NOMO-1 treated with DMSO at 0.1 percent for 48 hours (cell line): ENCODE measurements around the gene ILF2.

Experiments
- DNase-seq: peaks from one replicate; lab custom pipeline; 2025; ENCODE audit not compliant: unreplicated experiment; lab: John Stamatoyannopoulos, UW

The ILF2 gene

DNA sequence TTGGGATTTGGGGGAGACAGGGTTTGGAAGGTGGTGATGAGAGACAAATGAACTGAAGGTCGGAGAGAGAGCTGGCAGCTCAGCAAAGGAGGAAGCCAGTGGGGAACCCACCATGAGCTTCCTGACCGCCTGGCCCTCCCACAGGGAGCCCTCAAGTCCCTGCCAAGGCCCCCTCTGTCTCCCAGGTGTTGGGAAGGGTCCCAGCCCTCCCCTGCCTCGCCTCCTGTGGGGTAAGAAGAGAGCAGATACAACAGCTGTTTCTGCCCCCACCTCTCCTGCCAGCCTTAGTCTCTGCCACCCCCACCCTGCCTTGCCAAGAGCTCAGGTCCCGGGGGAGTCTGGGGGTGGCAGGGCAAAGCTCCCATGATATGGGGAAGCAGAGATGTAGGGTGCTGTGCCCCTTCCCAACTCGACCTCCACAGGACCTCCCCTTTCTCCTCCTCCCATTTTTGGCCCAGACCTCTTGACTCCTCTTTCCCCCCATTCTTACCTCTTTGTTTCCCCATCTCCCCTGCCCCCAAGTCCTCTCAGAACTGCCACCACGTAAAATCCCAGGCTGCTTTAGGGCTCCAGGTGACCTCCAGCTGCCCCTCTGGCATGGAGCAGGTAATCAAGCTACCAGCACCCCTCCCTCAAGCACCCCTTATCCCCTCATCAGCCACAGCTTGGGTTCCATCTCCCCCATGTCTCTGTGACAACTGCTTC is 42.0 kb downstream of the ILF2 start:
- no peak for DNase-seq

DNA sequence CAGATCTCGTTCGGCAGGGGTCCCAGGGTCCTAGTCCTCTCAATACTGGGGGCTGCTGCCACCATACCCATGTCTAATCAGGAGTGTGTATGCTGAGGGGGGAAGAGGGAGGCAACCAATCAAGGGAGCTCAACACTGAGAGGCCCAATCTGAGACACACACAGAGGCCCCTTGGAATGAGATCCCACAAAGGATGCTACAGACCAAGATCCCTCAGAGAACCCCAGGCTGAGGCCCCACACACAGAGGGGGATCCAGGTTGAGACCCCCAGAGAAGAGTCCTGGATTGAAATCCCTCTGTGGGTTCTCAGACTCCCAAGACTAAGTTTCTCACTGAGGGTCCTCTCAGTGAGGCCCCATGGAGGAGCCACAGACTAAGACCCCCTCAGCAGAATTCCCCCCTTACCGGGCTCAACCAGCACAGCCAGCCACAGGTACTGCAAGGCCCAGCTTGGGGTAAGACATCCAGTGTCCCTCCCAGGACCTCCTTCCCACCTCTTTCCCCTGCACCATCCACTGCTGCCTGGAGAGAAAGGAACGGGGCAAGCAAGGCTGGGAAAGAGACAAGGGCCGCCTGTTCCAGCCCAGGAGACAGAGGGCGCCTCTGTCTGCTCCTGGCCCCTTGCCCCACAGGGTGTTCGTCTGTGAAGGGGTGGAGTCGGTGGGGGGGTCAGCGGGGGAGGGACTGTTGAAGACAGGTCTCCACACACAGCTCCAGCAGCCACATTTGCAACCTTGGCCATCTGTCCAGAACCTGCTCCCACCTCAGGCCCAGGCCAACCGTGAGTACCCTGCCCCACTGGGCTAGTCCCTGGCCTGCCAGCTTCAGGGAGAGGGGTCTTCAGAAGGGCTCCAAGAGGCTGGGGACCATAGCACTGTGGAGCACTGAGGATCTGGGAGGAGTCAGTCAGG is 42.8 kb downstream of the ILF2 start, which contains the start of gene S100A1:
Gene S100A1, plus strand, starts transcription at position 720 of the 912 bp plus-strand sequence. CDS start 2,088 bp downstream, outside the sequence.
- DNase-seq, result no peak

DNA sequence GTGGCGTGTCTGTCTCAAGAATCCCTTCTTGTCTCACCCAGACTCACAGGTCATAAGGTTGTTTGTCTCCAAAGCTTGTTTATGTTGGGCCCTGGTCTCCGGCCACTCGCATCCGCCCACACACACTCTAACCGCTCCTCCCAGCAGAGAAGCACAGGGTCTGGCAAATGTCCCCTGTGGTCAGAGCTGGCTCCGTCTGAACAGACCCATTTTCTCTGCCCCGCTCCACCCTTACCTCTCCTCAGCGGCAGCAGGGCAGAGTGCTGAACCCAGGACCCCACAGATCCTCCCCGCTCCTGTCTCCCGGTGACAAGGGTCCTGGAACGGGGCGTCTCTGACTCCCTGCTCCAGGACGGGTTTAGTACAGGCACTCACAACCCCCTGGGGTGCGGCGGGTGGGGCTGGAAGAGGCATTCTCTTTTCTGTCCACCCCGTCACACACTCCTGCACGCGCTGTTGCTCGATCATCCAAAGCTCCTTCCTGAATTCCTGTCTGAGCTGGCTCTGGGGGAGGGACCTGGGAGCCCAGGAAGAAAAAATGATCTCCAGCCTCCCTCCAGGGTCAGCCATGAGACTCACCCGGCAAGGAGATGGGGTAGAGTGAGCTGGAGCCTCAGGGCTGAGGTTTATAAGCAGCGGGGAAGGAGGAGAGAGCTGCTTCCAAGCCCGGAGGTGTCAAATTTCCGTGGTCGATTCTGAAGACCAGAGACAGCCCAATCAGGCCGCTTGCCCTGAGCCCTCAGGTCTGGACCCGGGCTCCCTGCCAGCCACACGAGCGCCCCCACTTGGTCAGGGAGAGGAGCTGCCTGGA is 43.7 kb downstream of the ILF2 start, which contains the start of gene S100A13:
Gene S100A13, minus strand, starts transcription at position 602 of the 811 bp plus-strand sequence. CDS start 1,033 bp downstream, outside the sequence.
- no peak for DNase-seq

DNA sequence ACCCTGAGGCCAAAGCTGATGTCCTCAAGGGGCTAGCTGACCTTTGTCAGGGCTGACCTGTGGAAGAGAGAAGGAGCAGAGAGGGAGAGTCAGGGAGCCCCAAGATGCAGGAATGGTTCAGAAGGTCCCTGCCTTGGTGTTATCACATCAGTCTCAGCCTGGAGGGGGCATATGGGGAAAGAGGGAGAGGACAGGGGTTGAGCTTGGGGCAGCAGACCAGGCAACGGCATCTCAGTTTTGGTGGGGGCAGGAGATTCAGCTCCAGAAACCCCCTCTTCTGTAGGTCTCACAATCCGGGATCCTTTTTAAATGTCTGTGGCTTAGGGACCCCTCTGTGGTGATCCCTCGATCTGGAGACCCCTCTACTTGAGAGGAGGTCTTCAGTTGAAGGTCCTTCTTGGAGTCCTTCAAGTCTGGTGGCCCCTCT is 44.3 kb downstream of the ILF2 start:
- no peak for DNase-seq

DNA sequence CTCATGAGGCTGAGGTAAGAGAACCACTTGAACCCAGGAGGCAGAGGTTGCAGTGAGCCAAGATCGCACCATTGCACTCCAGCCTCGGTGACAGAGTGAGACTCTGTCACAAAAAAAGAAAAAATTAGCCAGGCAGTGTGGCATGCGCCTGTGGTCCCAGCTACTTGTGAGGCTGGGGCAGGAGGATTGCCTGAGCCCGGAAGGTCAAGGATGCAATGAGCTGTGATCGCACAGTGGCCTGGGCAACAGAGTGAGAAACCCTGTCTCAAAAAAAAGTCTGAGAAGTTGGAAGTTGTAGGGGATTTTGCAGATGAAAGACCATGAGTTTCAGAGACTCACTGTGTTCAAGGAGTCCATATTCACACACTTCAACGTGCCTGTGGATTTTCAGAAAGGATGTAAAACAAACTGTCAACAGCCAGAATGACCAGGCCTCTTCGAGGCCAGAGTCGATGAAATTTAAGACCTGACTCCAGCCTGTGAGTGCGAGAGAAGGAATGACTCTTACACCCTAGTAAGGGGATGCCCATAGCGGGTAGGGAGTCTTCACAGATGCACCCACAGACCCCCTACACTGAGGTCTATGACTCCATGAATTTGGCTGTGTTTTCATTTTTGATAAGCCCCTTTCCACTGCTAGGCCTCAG is 45.7 kb downstream of the ILF2 start:
- DNase-seq, result no peak

DNA sequence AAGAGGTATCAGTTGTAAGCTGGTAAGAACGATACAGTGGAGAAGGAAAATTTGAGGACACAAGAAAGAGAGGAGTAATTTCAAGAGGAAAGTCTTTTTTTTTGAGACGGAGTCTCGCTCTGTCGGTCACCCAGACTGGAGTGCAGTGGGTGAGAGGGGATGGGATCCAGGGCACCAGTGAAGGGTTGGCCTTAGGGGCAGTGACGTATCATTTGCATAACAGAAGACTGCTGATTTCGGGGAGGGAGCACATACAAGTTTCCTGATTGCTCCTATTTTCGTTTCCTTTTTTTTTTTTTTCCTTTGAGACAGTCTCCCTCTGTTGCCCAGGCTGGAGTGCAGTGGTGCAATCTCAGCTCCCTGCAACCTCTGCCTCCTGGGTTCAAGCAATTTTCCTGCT is 47.7 kb downstream of the ILF2 start:
- peak; percentile 55 for DNase-seq

DNA sequence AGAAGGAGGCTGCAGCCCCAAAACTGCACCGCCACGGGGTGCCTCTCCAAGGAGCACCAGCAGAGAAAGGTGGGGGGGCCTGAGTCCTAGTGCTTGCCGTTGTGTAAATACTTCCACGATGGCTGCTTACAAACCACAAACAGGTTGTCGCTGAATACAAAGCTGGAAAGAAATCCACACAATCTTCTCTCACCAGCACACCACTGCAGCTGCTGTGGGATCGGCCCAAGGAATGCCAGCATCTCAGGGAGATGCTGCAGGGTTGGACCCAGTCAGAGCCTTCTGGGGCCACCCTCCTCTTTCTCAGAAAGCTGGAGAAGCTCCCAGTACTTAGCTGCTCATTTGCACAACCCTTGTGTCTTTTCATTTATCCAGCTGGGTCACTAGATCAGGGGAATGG is 51.6 kb downstream of the ILF2 start:
- no peak for DNase-seq

DNA sequence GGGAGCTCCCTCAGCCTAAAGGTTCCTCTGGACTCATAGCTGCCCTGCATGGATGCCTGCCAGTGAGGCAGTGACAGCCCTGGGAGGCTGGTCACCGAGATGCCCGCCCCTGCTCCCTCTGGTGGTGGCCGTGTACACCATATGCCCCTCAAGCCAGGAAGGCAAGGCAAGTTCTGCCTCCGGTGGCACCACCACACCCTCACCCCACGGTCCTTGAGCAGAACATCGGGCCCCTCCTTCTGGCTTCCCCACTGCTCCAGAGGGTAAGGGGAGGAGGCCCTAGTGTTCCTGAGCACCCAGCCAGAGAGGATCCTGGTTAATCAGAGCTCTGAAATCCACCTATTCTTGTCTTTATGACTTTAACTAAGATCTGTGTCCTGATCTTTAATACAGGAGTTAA is 53.1 kb downstream of the ILF2 start:
- no peak for DNase-seq

DNA sequence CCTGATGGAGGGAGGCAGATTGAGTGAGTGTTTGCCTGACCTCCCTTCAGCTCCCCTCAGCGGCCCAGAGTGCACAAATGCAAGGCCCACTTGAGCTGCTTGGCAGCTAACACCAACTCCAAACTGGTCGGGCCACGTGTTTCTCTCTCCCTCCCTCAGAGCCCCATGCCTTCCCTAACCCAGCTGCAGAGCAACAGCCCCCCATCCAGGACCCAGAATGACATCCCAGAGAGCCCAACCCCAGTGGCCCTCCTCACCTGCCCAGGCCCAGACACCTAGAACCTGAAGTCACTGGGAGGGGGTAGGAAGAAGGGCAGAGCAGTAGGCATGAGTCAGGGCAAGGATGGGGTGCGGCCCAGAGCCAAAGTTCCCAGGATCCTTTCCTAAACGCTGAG is 53.9 kb downstream of the ILF2 start:
- no peak for DNase-seq

DNA sequence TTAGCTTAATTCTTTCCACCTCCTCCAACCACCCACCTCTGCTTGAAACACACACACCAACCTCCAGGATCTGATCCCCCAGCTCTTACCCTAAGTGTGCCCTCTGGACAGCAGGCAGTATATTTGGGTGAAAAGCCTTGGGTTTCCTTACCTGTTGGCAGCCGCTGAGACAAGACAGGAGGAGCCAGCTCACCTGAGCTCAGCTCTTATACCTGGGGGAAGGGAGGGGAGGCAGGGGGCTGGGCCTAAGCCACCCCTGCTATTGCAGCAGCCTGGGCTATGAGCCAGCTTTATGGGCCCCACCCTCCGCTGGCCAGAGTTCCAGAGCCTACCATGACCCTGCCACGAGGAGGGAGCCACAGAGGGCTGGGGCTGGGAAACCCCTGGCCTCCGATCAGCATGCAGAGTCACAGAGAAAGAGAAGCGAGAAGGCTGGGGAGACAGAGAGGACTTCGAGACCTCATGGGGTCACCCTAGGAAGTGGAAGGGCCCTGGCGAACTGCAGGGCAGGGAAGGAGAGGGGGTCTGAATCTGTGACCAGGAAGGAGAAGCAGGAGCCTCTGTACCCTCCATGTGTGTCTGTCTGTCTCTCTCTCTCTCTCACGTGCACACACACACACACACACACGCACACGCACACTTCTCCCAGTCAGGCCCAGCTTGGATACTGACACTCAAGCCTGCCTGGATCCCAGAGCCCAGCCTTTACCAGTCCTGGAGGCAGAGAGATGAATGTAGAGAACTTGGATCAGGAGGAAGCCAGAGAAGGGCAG is 54.5 kb downstream of the ILF2 start, which contains the start of gene S100A14:
Gene S100A14, minus strand, starts transcription at position 182 of the 773 bp plus-strand sequence. CDS start 467 bp downstream, outside the sequence.
- no peak for DNase-seq

DNA sequence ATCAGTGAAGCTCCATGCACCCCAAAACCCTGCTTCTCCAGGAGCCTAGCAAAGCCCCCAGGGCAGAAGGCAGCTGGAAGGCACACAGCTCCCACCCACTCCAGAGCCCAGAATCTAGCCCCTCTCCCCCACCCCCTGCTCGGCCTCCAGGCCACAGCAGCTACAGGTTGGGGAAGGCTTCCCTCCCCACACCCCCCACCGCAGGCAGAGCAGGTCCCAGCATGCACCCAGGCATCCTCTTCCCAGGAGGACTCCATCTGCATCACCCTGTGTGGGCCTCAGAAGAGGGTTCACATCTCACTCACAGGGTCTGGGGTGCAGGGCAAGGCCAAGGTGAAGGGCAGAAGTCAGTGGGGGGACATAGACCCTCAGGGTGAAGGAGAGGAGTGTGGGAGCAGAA is 55.4 kb downstream of the ILF2 start:
- no peak for DNase-seq

DNA sequence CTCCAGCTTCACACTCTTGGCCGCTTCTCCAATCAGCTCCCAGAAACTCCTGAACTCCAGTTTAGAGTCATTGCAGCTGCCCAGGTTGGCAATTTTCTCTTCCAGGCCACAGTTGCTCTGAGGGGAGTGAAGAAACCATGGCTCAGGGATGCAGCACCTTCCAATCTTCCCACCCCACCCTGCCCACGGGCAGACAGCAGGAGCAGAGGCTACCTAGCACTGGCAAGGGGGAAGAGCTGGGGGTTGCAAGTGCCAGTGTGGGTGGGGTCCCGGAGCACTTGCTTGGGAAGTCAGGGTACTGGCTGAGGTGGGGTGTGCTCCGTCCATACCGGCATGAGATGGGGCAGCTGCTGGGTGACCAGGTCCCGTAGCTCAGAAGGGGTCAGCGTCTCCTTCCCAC is 55.9 kb downstream of the ILF2 start:
- no peak for DNase-seq

DNA sequence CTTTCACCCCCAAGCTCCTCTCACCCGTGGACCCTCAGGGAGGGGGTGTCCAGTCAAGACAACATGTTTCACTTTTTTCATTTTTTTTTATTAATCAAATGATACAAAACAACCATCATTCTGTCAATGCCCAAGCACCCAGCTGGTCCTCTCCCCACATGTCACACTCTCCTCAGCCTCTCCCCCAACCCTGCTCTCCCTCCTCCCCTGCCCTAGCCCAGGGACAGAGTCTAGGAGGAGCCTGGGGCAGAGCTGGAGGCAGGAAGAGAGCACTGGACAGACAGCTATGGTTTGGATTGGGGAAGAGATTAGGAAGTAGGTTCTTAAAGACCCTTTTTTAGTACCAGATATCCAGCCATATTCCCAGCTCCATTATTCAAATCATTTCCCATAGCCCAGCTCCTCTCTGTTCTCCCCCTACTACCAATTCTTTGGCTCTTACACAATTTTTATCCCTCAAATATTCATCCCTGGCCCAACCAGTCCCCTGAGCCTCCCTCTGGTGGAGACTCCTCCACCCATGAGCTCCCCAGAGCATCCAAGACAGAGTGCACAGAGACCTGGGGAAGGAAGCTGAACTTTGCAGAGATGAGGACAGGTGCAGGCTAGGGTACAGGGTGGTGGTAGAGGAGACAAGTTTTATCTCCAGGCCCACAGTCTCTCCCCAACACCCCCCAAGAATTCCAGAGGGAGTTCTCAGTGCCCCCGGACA is 56.4 kb downstream of the ILF2 start:
- no peak for DNase-seq

DNA sequence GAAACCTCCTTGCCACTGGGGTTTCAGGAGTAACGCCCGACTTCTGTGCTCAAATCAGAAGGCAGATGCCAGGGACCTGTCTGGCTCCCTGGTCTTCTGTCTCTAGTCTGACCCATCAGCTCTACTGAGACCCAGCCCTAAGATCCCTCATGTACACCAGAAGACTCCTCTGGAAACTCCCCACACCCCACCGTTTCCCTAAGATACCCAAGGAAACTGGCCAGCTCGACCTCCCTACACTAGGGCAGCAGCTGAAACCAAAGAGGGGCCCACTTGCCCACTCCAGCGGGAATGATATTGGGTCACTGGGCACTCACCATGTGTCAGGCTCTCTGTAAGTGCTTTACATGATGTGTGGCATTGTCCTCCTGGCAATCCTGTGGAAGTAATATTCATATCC is 57.4 kb downstream of the ILF2 start:
- no peak for DNase-seq

DNA sequence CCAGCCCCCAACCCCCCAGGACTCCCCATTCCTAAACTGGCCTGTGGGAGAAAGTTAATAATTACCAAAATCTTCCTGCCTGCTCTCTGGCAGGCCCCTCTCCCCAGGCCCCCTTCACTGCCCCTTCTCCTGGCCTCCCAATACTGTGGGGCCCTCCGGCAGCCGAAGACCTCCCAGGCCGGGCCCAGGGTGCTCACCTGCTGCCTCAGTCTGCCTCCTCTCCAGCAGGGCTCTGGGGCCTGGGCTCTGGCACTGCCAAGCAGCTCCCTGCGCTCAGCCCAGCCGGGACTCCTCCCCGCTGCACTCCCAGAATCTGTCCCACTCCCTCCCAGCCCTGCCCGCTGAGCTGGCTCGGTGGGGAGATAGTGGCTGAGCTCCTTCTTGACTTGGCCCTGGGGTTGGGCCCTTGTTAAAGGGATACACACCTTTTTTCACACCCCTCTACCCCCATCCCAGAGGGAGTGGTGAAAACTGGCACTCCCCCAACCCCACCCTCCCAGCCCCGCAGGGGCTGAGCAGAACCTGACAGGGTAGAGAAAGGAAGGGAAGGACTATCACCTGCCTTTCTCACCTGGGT is 58.0 kb downstream of the ILF2 start, which contains the start of gene S100A16:
Gene S100A16, minus strand, starts transcription at position 383 of the 577 bp plus-strand sequence. CDS start 4,986 bp downstream, outside the sequence.
- DNase-seq, result no peak

DNA sequence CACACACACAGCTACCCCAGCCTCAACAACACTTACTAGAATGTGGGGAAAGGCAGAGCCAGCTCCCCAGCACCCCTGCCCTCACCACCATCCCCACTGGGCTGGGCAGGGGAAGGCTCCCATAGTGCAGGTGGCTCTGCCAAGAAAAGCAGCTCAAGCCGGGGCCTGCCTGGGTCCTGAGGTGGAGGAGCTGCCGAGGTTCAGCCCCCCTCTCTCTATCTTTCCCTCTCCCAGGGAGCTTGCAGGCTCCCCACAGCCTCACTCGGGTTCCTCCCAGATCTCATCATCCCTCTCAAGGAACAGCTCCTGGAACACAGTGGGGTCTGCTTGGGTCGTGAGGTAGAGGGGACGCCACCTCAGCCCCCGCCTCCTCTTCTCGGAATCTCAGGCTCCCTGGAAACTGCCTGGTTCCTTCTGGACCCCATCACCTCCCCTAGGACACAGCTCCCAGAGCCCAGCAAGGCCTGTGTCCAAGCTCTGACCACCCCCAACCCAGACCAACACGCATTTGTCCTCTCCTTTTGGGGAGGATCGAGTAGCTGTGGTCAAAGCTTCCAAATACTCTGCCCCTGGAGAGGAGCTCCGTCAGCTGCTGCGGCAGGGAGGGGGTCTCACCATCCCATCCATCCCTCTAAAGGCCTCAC is 58.6 kb downstream of the ILF2 start:
- DNase-seq, result no peak
